CD14-positive monocyte (primary cell): ENCODE results near the gene UCMA. TPM values are rescaled to one million over a fixed set of nuclear protein-coding genes. Genes with fewer than 3 reads are reported as not detected.
A peak's percentile ranks its signal among the peaks of the same experiment; 100 is the strongest.

ENCODE experiments used
- DNase-seq, 3 donors: peaks; one replicate each; pipeline ENCODE4 v3.0.0-alpha.2; 2011 to 2022
- H2AFZ ChIP-seq: 2 replicates; pipeline ENCODE4 v1.6.0; 2012; ENCODE audit warnings: mild to moderate bottlenecking, low read depth, low read length, inconsistent platforms; ENCODE audit not compliant: insufficient read depth, poor library complexity, severe bottlenecking
- H3K27ac ChIP-seq, 2 donors: 1 replicate in 1 of 2; 2 replicates in 1 of 2; pipeline ENCODE4 v1.5.1; 2012 to 2013; ENCODE audit warnings: low read length in 2 of 2, control low read depth in 1 of 2, inconsistent platforms in 1 of 2, low read depth in 1 of 2, mild to moderate bottlenecking in 1 of 2
- H3K27me3 ChIP-seq, 2 donors: one replicate each; pipeline versions ENCODE4 v1.6.0 to v1.6.1; 2011 to 2013; ENCODE audit warnings: low read length in 2 of 2; ENCODE audit not compliant: control insufficient read depth in 2 of 2, insufficient read depth in 2 of 2
- H3K36me3 ChIP-seq, 2 donors: replicated peaks in 1 of 2; 1 replicate in 1 of 2; 2 replicates in 1 of 2; pipeline versions ENCODE4 v1.5.1 to v1.6.1; 2012 to 2013; ENCODE audit warnings: low read length in 2 of 2, control low read depth in 1 of 2, inconsistent platforms in 1 of 2, mild to moderate bottlenecking in 1 of 2; ENCODE audit not compliant: insufficient read depth in 2 of 2, control insufficient read depth in 1 of 2
- H3K4me1 ChIP-seq, 2 donors: 1 replicate in 1 of 2; 2 replicates in 1 of 2; pipeline versions ENCODE4 v1.5.1 to v1.6.1; 2012 to 2013; ENCODE audit warnings: low read length in 2 of 2, control low read depth in 1 of 2, inconsistent platforms in 1 of 2, mild to moderate bottlenecking in 1 of 2, moderate library complexity in 1 of 2; ENCODE audit not compliant: insufficient read depth in 2 of 2, control insufficient read depth in 1 of 2
- H3K4me2 ChIP-seq: replicated peaks from 2 replicates; pipeline ENCODE3; 2012; ENCODE audit warnings: low read length, moderate library complexity, mild to moderate bottlenecking; ENCODE audit not compliant: poor library complexity, severe bottlenecking; ENCODE audit errors: extremely low read depth
- H3K4me3 ChIP-seq, 3 experiments: fragments of 200-600 bp in 1 of 3; sonication (generic) in 1 of 3; replicated peaks in 1 of 3; 1 replicate in 2 of 3; 2 replicates in 1 of 3; pipeline ENCODE4 v1.5.1; 2011 to 2013; ENCODE audit warnings: low read length in 3 of 3, mild to moderate bottlenecking in 3 of 3, control low read depth in 2 of 3, low read depth in 2 of 3, inconsistent platforms in 1 of 3, moderate library complexity in 1 of 3
- H3K79me2 ChIP-seq: 2 replicates; pipeline ENCODE4 v1.6.0; 2012; ENCODE audit warnings: mild to moderate bottlenecking, control low read depth, inconsistent platforms, low read length, moderate library complexity; ENCODE audit not compliant: insufficient read depth
- H3K9ac ChIP-seq: 2 replicates; pipeline ENCODE4 v1.6.0; 2017; ENCODE audit warnings: low read length, mild to moderate bottlenecking; ENCODE audit not compliant: insufficient read depth, poor library complexity, severe bottlenecking
- H3K9me3 ChIP-seq, 2 donors: replicated peaks in 1 of 2; 1 replicate in 1 of 2; 2 replicates in 1 of 2; pipeline versions ENCODE4 v1.5.1 to v1.6.1; 2012 to 2013; ENCODE audit warnings: low read length in 2 of 2, control low read depth in 1 of 2; ENCODE audit not compliant: control insufficient read depth in 1 of 2, insufficient read depth in 1 of 2
- H4K20me1 ChIP-seq: 2 replicates; pipeline ENCODE4 v1.6.0; 2012; ENCODE audit warnings: mild to moderate bottlenecking, low read length, control low read depth, moderate library complexity; ENCODE audit not compliant: insufficient read depth
- H3K27ac Mint-ChIP-seq, 7 donors: one replicate each; pipeline ENCODE4 v1.8.0; 2020; ENCODE audit warnings: mild to moderate bottlenecking in 7 of 7, mixed read lengths in 7 of 7, moderate library complexity in 6 of 7, inconsistent platforms in 2 of 7
- H3K27me3 Mint-ChIP-seq, 3 donors: one replicate each; pipeline ENCODE4 v1.8.0; 2021 to 2022; ENCODE audit warnings: low read depth in 3 of 3, mild to moderate bottlenecking in 3 of 3, mixed read lengths in 3 of 3, moderate library complexity in 3 of 3, inconsistent platforms in 1 of 3
- H3K36me3 Mint-ChIP-seq, 2 donors: one replicate each; pipeline ENCODE4 v1.8.0; 2020; ENCODE audit warnings: mixed read lengths in 2 of 2, inconsistent platforms in 1 of 2, mild to moderate bottlenecking in 1 of 2
- H3K4me1 Mint-ChIP-seq: one replicate; pipeline ENCODE4 v1.8.0; 2020; ENCODE audit warnings: mild to moderate bottlenecking, mixed read lengths
- H3K4me3 Mint-ChIP-seq, 2 donors: one replicate each; pipeline ENCODE4 v1.8.0; 2020; ENCODE audit warnings: mild to moderate bottlenecking in 2 of 2, mixed read lengths in 2 of 2, moderate library complexity in 1 of 2
- H3K9me3 Mint-ChIP-seq, 7 donors: one replicate each; pipeline ENCODE4 v1.8.0; 2020 to 2022; ENCODE audit warnings: mixed read lengths in 7 of 7, mild to moderate bottlenecking in 6 of 7, moderate library complexity in 6 of 7, inconsistent platforms in 2 of 7
- CTCF ChIP-seq: fragments of 200-600 bp; IDR thresholded peaks from one replicate; pipeline ENCODE4 v1.8.0; 2022; ENCODE audit warnings: antibody characterized with exemption, mild to moderate bottlenecking
- WGBS: methylation state at CpG from one replicate; pipeline ENCODE4 v1.1.5; 2013; ENCODE audit warnings: missing lambda C conversion rate; ENCODE audit not compliant: insufficient coverage; 5-methylcytosine and 5-hydroxymethylcytosine counted together
- intact Hi-C, 2 donors: fragments of 100-400 bp; cut with micrococcal nuclease; formaldehyde crosslinking; loops; one replicate each; pipeline versions ENCODE4 v1.15.0 to v1.15.1; 2023
- polyA plus RNA-seq, 3 donors: library from polyadenylated mRNA; depleted of rRNA in 1 of 3; unstranded in 2 of 3; stranded (reverse) in 1 of 3; fragments of 300-500 nt in 2 of 3; fragments of >200 nt in 1 of 3; fragmentation: Illumina TruSeq in 2 of 3; gene quantifications; 1 replicate in 2 of 3; 2 replicates in 1 of 3; pipeline ENCODE4 v1.2.3, GENCODE V29; 2012 to 2021

UCMA gene
- polyA plus RNA-seq, 3 donors = not detected

GRCh38 chr10:13213163-13213562 is 21.0 kb downstream of the UCMA start:
- Histone ChIP-seq H3K4me1 (no peaks in the 10 kb centered on the region), H3K4me3 (no peak overlapping the region), H3K4me2 (no peak overlapping the region), H2AFZ (no peak overlapping the region), H4K20me1 (no peaks in the 10 kb centered on the region), H3K27ac (no peak overlapping the region), H3K36me3 (peaks cover 4 to 13% of the 10 kb centered on the region in 2 donors), H3K9ac (no peak overlapping the region), H3K79me2 (no peaks in the 10 kb centered on the region), H3K9me3 (no peaks in the 10 kb centered on the region), H3K27me3 (no peaks in the 10 kb centered on the region)
- no peak overlapping the region for H3K27ac Mint-ChIP-seq
- TF ChIP-seq CTCF = no peak
- H3K4me3 Mint-ChIP-seq = no peak overlapping the region
- 93% methylated on average over 4 of the region's 7 CpGs for WGBS
- H3K36me3 Mint-ChIP-seq = peaks cover 14 to 29% of the 10 kb centered on the region in 2 donors
- H3K27me3 Mint-ChIP-seq = no peaks in the 10 kb centered on the region
- no peaks in the 10 kb centered on the region for H3K4me1 Mint-ChIP-seq
- intact Hi-C loops = no loop called here
- peaks cover 0 to 6% (median 1%) of the 10 kb centered on the region in 7 donors for H3K9me3 Mint-ChIP-seq
- DNase-seq = no peak

- no peak for DNase-seq
- Histone ChIP-seq H3K9me3 (no peaks in the 10 kb centered on the region), H3K27me3 (no peaks in the 10 kb centered on the region), H4K20me1 (no peaks in the 10 kb centered on the region), H3K9ac (no peak overlapping the region), H3K4me2 (no peak overlapping the region), H3K27ac (no peak overlapping the region), H3K4me3 (no peak overlapping the region), H3K4me1 (no peaks in the 10 kb centered on the region), H3K36me3 (peaks cover 14 to 47% of the 10 kb centered on the region in 2 donors), H2AFZ (no peak overlapping the region), H3K79me2 (no peaks in the 10 kb centered on the region)
- Mint-ChIP-seq H3K9me3 (peaks cover 0 to 2% (median 0%) of the 10 kb centered on the region in 7 donors), H3K36me3 (peaks cover 43 to 74% of the 10 kb centered on the region in 2 donors), H3K4me1 (no peaks in the 10 kb centered on the region), H3K4me3 (no peak overlapping the region), H3K27ac (peak overlapping the region in 1 of 7 donors; percentile 32), H3K27me3 (no peaks in the 10 kb centered on the region)
- 100% methylated on average over 1 of the region's 5 CpGs for WGBS
- intact Hi-C loops = no loop called here
- TF ChIP-seq CTCF = peak; percentile 26
These were observed 27.4 kb downstream of the UCMA start for GRCh38 chr10:13206546-13207443.
